HG03575 (cell line): ENCODE results near the gene HAUS8.
"Not testable (repeated sequence)": the region's sequence is repeated elsewhere in the genome, so short reads cannot be mapped to it uniquely, and the experiment has no call there.

Experiments used
- ATAC-seq: cut with Tn5 transposase; IDR thresholded peaks from one replicate; pipeline ENCODE4 v1.9.1; 2021; ENCODE audit not compliant: unreplicated experiment, insufficient number of reproducible peaks, low FRiP score; ENCODE audit errors: extremely low read depth

The HAUS8 gene

DNA sequence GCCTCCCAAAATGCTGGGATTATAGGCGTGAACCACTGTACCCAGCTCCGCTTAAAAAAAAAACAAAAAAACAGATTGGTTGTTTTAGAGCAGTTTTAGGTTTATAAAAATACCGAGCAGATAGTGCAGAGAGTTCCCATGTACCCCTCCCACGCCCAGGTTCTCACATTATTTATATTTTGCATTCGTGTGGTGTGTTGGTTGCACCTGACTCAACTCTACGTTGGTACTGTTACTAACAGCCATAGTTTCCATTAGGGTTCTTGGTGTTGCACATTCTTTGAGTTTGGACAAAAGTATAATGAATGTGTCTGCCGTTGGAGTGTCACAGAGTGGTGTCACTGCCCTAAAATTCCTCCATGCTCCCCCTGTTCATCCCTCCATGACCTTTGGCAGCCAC lies 29.4 kb upstream of the HAUS8 start:
- ATAC-seq: no peak

GRCh38 chr19:17103177-17103576 lies 27.9 kb upstream of the HAUS8 start:
- ATAC-seq: no peak

- no peak for ATAC-seq
Observed at GRCh38 chr19:17101686-17102628, 26.7 kb upstream of the HAUS8 start.

DNA sequence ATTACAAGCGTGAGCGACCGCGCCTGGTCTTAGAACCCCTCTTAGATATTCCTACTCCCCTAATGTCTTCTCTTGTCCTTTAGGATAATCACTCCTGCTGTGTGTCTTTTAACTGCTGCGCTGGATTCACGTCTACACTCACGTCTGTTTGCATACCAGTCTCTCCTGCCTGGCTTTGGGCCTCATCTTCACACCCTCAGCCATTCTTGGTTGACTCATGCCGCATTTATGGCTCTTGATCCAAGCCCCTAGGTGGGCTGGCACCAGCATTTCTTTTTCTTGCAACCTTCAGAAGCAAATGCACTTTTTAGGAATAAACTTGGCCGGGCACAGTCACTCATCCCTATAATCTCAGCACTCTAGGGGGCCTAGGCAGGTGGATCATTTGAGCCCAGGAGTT lies 23.1 kb upstream of the HAUS8 start:
- no peak for ATAC-seq

DNA sequence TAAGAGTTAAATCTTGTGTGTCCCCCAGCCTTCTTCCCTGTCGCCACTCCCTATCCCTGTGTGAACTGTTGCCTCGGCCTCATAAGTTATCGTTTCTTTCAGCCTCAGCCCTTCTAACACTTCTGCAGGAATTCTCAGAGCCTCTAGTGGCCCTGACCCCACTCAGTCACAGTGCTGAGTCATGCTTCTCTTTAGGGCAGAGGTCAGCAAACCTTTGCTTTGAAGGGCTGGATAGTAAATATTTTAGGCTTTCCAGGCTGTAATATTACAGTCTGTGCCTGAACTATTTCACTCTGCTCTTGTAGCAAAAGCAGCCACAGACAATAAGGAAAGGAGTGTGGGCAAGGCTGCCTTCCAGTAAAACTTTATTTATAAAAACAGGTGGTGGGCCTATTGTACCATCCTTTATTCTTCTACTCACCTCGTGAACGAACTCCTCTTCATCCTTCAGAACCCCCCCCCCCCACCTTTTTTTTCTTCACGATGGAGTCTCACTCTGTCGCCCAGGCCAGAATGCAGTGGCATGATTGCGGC lies 22.4 kb upstream of the HAUS8 start:
- no peak for ATAC-seq

DNA sequence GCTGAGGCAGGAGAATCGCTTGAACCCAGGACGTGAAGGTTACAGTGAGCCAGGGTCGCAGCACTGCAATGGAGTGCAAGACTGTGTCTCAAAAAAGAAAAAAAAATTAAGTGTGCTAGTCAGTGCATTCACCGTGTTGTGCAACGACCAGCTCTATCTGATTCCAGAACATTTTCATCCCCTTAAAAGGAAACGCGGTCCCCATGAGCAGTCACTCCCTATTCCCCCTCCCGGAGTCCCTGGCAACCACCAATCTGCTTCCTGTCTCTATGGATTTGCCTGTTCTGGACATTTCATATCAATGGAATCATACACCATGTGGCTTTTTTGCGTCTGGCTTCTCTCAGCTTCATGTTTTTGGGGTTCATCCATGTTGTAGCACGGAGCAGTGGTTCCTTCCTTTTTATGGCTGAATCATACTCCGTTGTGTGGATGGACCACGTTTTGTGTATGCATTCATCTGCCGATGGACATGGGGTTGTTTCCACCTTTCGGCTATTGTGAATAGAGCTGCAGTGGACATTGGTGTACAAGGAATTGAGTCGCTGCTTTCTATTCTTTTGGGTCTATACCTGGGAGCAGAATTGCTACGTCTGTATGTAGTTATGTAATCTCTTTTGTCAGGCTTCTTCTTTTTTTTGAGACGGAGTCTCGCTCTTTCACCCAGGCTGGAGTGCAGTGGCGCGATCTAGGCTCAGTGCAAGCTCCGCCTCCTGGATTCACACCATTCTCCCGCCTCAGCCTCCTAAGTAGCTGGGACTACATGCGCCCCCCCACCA lies 20.1 kb upstream of the HAUS8 start:
- no peak for ATAC-seq

GRCh38 chr19:17094694-17095093 lies 19.4 kb upstream of the HAUS8 start:
- ATAC-seq: not testable (repeated sequence)

DNA sequence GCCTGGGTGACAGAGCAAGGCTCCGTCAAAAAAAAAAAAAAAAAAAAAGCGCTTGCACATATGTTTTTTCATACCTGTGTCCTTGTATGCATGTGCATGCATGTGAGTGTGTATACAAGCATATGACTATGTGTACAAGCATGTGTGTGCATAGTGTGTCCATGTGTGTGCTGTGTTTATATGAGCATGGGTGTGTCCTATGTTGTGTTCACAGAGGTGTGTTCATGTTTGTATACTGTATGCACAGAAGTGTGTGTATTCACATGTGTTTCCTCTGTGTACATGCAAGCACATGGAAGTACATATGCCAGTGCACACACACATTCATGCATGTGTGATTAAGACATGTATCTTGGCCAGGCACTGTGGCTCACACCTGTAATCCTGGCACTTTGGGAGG lies 17.4 kb upstream of the HAUS8 start:
- ATAC-seq: no peak

DNA sequence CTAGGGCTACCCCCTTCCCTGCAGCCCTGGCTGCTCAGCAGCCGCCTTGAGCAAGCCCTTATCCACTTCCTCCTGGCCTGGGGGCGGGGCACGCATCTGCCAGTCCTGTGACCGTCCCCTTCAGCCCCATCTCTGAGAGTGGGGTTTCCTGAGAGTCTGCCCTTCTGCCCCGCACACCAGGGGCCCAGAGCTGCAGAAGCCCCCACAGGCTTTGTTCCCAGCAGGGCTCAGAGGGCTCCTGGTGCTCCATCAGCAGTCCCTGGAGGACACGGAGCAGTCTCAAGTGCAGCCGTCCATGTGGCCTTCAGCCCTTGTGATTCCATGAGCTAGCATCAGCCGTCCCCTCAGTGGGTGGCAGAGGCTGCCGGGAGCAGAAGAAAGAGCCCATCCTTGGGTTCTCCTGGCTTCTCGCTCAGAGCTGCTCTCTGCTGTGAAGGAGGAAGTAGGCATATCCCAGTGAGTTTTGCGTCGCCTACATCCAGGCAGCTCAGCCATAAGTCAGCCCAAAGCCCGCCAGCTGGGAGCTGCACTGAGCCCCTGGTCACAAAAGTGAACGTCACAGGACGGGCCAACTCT lies 16.6 kb upstream of the HAUS8 start:
- ATAC-seq: no peak

GRCh38 chr19:17090583-17090982 lies 15.3 kb upstream of the HAUS8 start:
- no peak for ATAC-seq

GRCh38 chr19:17088552-17088951 lies 13.3 kb upstream of the HAUS8 start:
- ATAC-seq: no peak

DNA sequence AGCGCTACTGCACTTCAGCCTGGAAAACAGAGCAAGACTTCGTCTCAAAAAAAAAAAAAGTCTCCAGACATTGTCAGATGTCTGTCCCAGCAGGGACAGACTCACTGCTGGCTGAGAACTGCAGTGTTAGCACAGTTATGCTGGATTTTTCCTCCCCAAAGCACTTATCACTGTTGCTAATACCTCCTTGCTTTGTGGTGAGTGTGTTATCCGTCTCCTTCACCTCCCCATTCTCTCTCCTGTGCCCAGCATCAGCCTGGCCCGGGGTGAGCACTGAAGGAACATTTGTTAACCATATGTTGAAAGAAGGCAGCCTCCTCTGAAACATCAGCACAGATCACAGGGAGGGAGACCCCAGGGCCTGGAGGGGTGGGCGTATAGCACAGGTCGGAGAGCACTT lies 11.6 kb upstream of the HAUS8 start:
- ATAC-seq: no peak

- ATAC-seq: no peak
Observed at GRCh38 chr19:17086120-17086519, 10.9 kb upstream of the HAUS8 start.

GRCh38 chr19:17081672-17082630 lies 6.7 kb upstream of the HAUS8 start:
- no peak for ATAC-seq

DNA sequence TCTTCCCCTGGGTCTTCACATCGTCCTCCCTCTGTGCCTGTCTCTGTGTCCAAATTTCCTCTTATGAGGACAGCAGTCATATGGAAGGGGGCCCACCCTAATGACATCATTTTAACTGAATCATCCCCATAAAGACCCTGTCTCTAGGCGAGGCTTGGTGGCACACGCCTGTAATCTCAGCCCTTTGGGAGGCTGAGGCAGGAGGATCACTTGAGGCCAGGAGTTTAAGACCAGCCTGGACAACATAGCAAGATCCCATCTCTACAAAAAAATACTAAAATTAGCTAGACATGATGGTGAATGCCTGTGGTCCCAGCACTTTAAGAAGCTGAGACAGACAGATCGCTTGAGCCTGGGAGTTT lies 5.2 kb upstream of the HAUS8 start:
- ATAC-seq: no peak

DNA sequence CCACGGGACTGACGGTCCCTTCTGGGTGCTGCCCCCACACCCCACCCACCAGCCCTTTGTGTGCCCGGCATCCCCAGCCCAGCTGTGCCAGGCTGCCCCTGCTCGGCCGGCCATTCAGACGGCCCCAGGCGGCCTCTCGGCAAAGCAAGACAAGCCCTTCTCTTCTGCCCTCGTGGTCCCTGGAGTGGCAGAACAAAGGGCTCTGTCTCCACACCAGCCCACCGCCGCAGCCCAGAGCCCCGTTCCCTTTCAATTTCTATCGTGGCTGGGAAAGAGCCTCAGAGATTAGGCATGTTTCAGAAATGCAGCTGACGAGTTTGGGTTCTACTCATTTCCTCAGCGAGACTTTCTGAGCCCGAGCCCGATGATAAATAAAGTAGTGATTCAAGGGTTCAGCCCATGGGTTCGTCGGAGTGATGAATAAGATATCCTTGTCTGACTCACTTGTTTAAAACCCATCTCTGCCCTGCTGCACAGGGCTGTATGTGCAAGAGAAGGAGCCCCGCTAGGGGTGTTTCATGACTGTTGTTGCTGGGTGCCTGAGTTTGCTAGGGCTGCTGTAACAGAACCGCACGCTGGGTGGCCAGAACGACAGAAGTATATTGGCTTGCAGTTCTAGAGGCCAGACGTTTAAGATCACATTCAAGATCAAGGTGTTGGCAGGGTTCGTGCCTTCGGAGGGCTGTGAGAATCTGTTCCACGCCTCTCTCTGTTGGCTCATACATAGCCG lies 4.6 kb upstream of the HAUS8 start:
- no peak for ATAC-seq

GRCh38 chr19:17078920-17079709 lies 3.9 kb upstream of the HAUS8 start:
- no peak for ATAC-seq
